BE2C (cell line): ENCODE data around the gene HES3.

Experiments
- DNase-seq: peaks from one replicate; pipeline ENCODE4 v3.0.0-alpha.2; 2020
- H3K27me3 ChIP-seq: fragments of 250-450 bp; sonication (Bioruptor Pico); 2 replicates; pipeline ENCODE4 v1.5.1; 2020; ENCODE audit warnings: mild to moderate bottlenecking
- H3K36me3 ChIP-seq: fragments of 250-450 bp; sonication (Bioruptor Pico); 2 replicates; pipeline ENCODE4 v1.5.1; 2020; ENCODE audit warnings: mild to moderate bottlenecking
- H3K4me1 ChIP-seq: fragments of 250-450 bp; sonication (Bioruptor Pico); 2 replicates; pipeline ENCODE4 v1.5.1; 2020
- H3K4me3 ChIP-seq: 2 replicates; pipeline ENCODE4 v1.5.1; 2011; ENCODE audit warnings: low read depth, low read length
- H3K9me3 ChIP-seq: fragments of 250-450 bp; sonication (Bioruptor Pico); 2 replicates; pipeline ENCODE4 v1.5.1; 2020
- CTCF ChIP-seq: IDR thresholded peaks from 2 replicates; pipeline ENCODE4 v1.5.1; 2012; ENCODE audit warnings: mild to moderate bottlenecking, low read depth, low read length

Gene HES3

DNA sequence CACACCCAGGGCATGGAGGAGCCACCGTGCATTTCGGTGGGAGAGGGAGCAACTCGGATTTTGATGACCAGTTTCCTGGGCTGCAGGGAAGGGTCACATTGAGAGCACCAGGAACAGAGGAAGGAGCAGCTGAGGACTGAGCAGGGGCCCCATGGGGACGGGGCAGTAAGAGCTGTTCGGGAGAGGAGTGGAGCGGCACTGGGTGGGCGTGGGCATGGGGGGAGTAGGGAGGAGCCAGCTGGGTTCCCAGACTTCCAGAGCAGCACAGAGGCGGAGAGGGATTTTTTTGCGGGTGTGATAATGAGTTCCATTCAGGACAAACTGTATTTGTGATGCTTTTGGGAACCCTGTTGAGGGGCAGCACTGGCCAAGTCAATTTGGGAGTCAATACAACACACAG is 34.3 kb downstream of the HES3 start:
- H3K4me1 ChIP-seq, result no peaks in the 10 kb centered on the region
- H3K36me3 ChIP-seq, result no peaks in the 10 kb centered on the region
- no peak overlapping the region for H3K4me3 ChIP-seq
- no peaks in the 10 kb centered on the region for H3K27me3 ChIP-seq
- no peaks in the 10 kb centered on the region for H3K9me3 ChIP-seq
- TF ChIP-seq CTCF, result no peak
- DNase-seq, result no peak

DNA sequence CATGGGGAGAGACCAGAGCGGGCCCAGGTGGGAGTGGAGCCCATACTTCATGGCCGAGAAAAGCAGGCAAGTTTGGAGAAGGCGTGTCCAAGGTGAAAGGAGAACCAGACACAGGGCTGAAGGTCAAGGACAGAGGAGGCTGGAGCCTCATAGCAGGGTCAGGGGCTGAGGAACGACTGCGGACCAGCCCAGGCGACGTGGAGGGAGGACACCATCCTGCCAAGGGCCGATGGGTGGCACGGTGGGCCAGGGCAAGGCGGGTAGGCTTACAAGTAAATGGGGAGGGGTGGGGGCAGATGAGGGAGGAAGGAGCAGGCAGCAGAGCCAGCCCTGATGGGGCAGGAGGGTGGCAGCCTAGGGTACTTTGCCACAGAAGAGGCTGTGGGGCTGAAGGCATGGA is 35.1 kb downstream of the HES3 start:
- no peaks in the 10 kb centered on the region for H3K9me3 ChIP-seq
- H3K4me3 ChIP-seq, result no peak overlapping the region
- no peaks in the 10 kb centered on the region for H3K36me3 ChIP-seq
- no peak for DNase-seq
- H3K4me1 ChIP-seq, result no peaks in the 10 kb centered on the region
- H3K27me3 ChIP-seq, result no peaks in the 10 kb centered on the region
- TF ChIP-seq CTCF, result no peak

DNA sequence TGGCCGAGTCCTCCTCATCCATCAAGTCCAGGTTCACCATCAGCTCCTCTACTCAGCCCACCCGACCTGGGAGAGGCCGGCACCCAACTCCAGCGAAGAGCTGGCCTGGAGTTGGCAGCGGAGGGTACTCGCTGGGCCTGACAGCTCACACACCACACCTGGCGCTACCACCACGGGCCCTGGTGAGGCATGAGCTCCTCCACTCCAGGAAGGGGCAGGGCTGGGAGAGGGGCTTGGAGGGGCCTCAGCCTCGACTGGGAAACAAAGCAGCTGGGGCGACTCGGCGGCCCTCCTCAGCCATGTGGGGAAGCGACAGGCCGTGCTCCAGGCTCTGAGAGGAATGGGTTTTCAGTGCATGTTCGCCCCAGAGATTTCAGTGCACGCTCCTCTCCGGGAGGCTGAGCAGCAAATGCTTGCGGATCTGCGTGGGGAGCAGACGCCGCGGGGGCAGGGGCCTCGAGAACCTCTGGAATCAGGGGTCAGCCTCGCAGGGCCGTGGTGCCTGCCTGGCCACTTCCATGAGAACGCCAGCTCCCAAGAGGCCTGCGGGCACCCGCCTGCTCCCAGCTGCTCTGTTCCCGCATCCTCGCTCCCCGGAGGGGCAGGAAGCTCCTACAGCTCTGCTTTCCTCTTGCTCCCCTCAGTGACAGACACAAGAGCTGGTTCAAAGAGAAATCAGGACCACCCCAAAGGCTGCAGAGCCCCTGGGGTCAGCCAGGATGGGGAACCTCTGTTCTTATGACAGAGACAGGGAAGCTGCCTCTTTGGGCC is 35.8 kb downstream of the HES3 start:
- Histone ChIP-seq H3K4me3 (no peak overlapping the region), H3K27me3 (no peaks in the 10 kb centered on the region), H3K4me1 (no peaks in the 10 kb centered on the region), H3K9me3 (no peaks in the 10 kb centered on the region), H3K36me3 (no peaks in the 10 kb centered on the region)
- no peak for DNase-seq
- no peak for TF ChIP-seq CTCF

DNA sequence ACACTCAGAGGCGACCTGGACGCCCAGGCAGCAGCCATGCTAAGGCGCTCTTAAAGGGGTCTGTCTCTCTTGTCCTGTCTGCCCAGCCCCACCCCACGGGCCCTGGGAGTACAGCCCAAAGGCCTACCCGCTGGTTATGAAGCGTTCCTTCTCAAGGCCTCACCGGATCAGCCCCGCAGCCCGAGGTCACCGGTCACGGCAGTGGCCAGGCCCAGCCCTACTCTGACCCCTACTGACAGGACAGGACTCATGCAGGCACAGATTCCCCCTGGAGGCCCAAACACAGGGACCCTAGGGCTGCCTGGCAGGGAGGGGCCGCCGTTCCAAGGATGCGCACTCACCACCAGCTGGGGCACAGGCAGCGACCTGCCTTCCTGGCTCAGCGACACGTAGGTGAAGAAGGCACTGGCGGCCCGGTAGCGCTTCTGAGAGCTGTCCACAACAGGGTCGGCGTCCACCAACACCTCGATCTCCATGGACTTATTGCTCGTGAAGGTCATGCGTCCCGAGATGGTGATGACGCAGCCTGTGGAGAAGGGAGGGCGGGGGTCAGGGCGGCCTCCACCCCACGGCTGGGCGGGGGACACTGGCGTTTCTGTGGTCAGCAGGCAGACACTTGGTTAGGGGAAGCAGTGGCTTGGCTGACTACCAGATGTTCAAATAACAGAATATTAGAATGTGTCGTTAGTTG is 36.9 kb downstream of the HES3 start:
- H3K4me1 ChIP-seq, result no peaks in the 10 kb centered on the region
- H3K4me3 ChIP-seq, result no peak overlapping the region
- no peak for DNase-seq
- H3K9me3 ChIP-seq, result no peaks in the 10 kb centered on the region
- peak; percentile 32; the same call in 1 of the 2 replicates for TF ChIP-seq CTCF
- no peaks in the 10 kb centered on the region for H3K27me3 ChIP-seq
- H3K36me3 ChIP-seq, result no peaks in the 10 kb centered on the region

DNA sequence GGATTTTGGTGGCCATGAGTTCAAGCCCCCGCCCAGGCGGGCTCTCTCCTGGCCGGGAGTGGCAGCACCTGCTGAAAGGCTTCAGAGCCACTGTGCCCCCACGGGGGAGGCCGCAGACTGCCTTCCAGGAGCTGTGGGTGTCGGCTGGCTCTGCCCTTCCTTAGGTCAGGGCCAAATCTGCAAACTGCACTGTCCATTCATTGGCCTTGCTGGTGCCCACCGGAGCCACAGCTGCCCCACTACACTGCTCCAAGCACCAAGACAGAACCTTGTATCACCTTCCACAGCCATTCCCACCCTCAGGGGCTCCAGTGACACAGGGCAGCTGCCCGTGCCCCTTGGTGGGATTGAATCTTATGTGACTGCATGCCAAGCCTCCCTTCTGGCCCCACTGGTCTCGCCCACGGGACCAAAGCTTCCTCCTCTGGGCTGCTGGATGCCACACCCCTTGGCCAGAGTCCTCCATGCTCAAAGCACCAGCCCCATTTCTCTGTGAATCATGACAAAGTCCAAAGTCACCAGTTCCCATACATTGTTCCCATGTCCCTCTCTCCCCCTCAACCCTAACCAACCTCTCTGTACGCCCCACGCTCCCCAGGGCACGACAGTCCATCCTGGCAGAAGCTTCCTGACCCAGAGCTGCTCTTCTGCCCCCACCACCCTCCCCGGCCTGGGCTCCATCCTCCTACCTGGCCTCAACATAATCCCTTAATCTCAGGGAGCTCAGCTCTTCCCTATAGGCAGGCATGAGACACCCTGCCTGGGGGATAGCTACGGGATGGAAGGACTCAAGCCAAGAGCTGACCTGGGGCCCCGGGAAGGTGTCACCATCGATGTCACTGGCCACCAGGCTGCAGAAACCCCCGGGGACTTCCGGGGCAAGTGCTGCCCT is 37.8 kb downstream of the HES3 start:
- no peak for DNase-seq
- no peaks in the 10 kb centered on the region for H3K27me3 ChIP-seq
- H3K9me3 ChIP-seq, result no peaks in the 10 kb centered on the region
- no peak for TF ChIP-seq CTCF
- H3K36me3 ChIP-seq, result no peaks in the 10 kb centered on the region
- H3K4me3 ChIP-seq, result no peak overlapping the region
- no peaks in the 10 kb centered on the region for H3K4me1 ChIP-seq
